ENCODE measurements around the gene CHAC2. TPM values are rescaled to one million over a fixed set of nuclear protein-coding genes. Genes with fewer than 3 reads are reported as not detected.
A peak's percentile ranks its signal among the peaks of the same experiment; 100 is the strongest.

CHAC2 gene
- total and polyA plus RNA-seq, 2 of the 13 experiments (the other 11 are each of a cell fraction or from before 2014, with no cell fraction given), result 1.7 to 10.7 TPM

DNA sequence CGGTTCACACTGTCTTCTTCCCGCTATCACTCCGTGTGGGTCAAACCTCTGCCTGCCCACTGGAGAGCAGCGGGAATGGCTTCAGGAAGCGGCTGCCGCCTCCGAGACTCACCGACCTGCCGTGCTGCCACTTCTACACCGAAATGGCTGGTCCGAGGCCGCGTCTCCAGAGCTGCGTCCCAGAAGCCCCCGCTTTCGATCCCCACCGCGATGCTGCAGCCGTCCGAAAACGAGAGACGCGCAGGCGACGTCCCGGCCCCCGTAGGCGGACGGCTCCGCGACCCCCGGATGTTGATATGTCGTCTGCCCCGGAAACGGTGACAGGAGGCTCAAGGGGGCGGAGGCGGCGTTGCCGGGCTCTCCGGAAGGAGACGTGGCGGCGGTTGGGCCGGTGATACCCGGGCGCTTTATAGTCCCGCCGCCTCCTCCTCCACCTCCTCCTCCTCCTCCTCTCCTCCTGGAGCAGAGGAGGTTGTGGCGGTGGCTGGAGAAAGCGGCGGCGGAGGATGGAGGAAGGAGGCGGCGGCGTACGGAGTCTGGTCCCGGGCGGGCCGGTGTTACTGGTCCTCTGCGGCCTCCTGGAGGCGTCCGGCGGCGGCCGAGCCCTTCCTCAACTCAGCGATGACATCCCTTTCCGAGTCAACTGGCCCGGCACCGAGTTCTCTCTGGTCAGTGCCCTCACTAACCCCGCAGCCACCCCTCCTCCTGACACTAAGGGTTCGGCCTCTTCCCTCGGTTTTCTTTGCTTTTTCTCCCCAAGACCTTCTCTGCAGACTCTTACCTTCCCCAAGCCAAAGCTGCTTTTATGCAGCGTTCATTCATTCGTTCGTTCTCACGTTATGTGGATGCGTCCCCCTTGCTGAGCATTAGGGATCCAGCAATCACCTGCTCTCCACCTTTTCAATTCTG, 19.4 kb downstream of the CHAC2 start, which contains the start of the genes ASB3 and ERLEC1 (continued):
- TF ChIP-seq, protein P1, sequence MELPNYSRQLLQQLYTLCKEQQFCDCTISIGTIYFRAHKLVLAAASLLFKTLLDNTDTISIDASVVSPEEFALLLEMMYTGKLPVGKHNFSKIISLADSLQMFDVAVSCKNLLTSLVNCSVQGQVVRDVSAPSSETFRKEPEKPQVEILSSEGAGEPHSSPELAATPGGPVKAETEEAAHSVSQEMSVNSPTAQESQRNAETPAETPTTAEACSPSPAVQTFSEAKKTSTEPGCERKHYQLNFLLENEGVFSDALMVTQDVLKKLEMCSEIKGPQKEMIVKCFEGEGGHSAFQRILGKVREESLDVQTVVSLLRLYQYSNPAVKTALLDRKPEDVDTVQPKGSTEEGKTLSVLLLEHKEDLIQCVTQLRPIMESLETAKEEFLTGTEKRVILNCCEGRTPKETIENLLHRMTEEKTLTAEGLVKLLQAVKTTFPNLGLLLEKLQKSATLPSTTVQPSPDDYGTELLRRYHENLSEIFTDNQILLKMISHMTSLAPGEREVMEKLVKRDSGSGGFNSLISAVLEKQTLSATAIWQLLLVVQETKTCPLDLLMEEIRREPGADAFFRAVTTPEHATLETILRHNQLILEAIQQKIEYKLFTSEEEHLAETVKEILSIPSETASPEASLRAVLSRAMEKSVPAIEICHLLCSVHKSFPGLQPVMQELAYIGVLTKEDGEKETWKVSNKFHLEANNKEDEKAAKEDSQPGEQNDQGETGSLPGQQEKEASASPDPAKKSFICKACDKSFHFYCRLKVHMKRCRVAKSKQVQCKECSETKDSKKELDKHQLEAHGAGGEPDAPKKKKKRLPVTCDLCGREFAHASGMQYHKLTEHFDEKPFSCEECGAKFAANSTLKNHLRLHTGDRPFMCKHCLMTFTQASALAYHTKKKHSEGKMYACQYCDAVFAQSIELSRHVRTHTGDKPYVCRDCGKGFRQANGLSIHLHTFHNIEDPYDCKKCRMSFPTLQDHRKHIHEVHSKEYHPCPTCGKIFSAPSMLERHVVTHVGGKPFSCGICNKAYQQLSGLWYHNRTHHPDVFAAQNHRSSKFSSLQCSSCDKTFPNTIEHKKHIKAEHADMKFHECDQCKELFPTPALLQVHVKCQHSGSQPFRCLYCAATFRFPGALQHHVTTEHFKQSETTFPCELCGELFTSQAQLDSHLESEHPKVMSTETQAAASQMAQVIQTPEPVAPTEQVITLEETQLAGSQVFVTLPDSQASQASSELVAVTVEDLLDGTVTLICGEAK (IDR thresholded peaks at IDR 0.05), result peak; percentile 86
- TF ChIP-seq, protein P1 (CRISPR knock-in tag; IDR thresholded peaks at IDR 0.05), result peak; percentile 92
- TF ChIP-seq NFE2 (CRISPR knock-in tag; IDR thresholded peaks at IDR 0.05) (no peak), HDAC1 (CRISPR knock-in tag; IDR thresholded peaks at IDR 0.05) (peak; percentile 100), HOXA7 (CRISPR knock-in tag; IDR thresholded peaks at IDR 0.05) (peak; percentile 16; the same call in 1 of the 2 replicates), ZBTB2 (CRISPR knock-in tag; IDR thresholded peaks at IDR 0.05; ENCODE audit: low read depth) (peak; percentile 96), KLF12 (CRISPR knock-in tag; IDR thresholded peaks at IDR 0.05; ENCODE audit: borderline replicate concordance) (peak; percentile 93; the same call in 1 of the 2 replicates), ZNF703 (CRISPR knock-in tag; IDR thresholded peaks at IDR 0.05; ENCODE audit: borderline replicate concordance) (peak; percentile 67; the same call in 1 of the 2 replicates), KLF6 (CRISPR knock-in tag; IDR thresholded peaks at IDR 0.05) (peak; percentile 99), SRSF1 (optimal IDR thresholded peaks at IDR 0.05; ENCODE audit: low read depth, low read length) (peak; percentile 91), BATF2 (CRISPR knock-in tag; IDR thresholded peaks at IDR 0.05) (peak; percentile 89; the same call in 1 of the 2 replicates), SATB2 (CRISPR knock-in tag; IDR thresholded peaks at IDR 0.05) (0 out of 2 replicates have a peak, but pooled peaks have one; percentile 70), HBP1 (CRISPR knock-in tag; IDR thresholded peaks at IDR 0.05; ENCODE audit: low read depth) (peak; percentile 89; the same call in 1 of the 2 replicates), ZNF737 (CRISPR knock-in tag; IDR thresholded peaks at IDR 0.05; ENCODE audit: borderline replicate concordance) (no peak)
